Measurements from ENCODE around the gene GREM1.

Gene GREM1

GRCh38 chr15:32766101-32766500 lies 48.3 kb downstream of the GREM1 start:
- no peaks in the 10 kb centered on the region for H3F3A ChIP-seq (ENCODE audit: insufficient read depth, low read length)
- peaks cover 10% of the 10 kb centered on the region for H3K4me1 ChIP-seq (ENCODE audit: low read length)
- H3K79me2 ChIP-seq (ENCODE audit: low read length): no peaks in the 10 kb centered on the region
- H3K9ac ChIP-seq (ENCODE audit: low read length): no peak overlapping the region
- no peaks in the 10 kb centered on the region for H3K27me3 ChIP-seq (replicated peaks; ENCODE audit: insufficient read depth, low read length)
- no peak overlapping the region for H3K4me2 ChIP-seq (ENCODE audit: low read depth, low read length)
- H3K9me3 ChIP-seq (replicated peaks; ENCODE audit: insufficient read depth, low read length): no peaks in the 10 kb centered on the region
- H3K4me3 ChIP-seq (ENCODE audit: low read length): no peak overlapping the region
- no peak for TF ChIP-seq CTCF (IDR thresholded peaks at IDR 0.05; ENCODE audit: low read length)
- TF ChIP-seq EZH2 (optimal IDR thresholded peaks at IDR 0.05; ENCODE audit: low read depth, low read length): no peak
- TF ChIP-seq EZH2phosphoT487 (IDR thresholded peaks at IDR 0.05; ENCODE audit: low read length): no peak
- no peaks in the 10 kb centered on the region for H4K20me1 ChIP-seq (ENCODE audit: insufficient read depth, low read length)
- H2AFZ ChIP-seq (ENCODE audit: low read length): no peak overlapping the region
- H3K9me2 ChIP-seq (replicated peaks; ENCODE audit: insufficient read depth, low read length): no peaks in the 10 kb centered on the region
- H3K36me3 ChIP-seq (replicated peaks; ENCODE audit: insufficient read depth, low read length): no peaks in the 10 kb centered on the region
- H3K27ac ChIP-seq (ENCODE audit: low read length): no peak overlapping the region
- DNase-seq: no peak

- DNase-seq: no peak
- peaks cover 10% of the 10 kb centered on the region for H3K4me1 ChIP-seq (ENCODE audit: low read length)
- H3K9ac ChIP-seq (ENCODE audit: low read length): no peak overlapping the region
- H3K36me3 ChIP-seq (replicated peaks; ENCODE audit: insufficient read depth, low read length): no peaks in the 10 kb centered on the region
- no peaks in the 10 kb centered on the region for H3K9me2 ChIP-seq (replicated peaks; ENCODE audit: insufficient read depth, low read length)
- TF ChIP-seq CTCF (IDR thresholded peaks at IDR 0.05; ENCODE audit: low read length) (no peak), EZH2 (optimal IDR thresholded peaks at IDR 0.05; ENCODE audit: low read depth, low read length) (no peak), EZH2phosphoT487 (IDR thresholded peaks at IDR 0.05; ENCODE audit: low read length) (no peak)
- H3F3A ChIP-seq (ENCODE audit: insufficient read depth, low read length): no peaks in the 10 kb centered on the region
- H4K20me1 ChIP-seq (ENCODE audit: insufficient read depth, low read length): no peaks in the 10 kb centered on the region
- H3K27ac ChIP-seq (ENCODE audit: low read length): no peak overlapping the region
- H3K9me3 ChIP-seq (replicated peaks; ENCODE audit: insufficient read depth, low read length): no peaks in the 10 kb centered on the region
- no peaks in the 10 kb centered on the region for H3K27me3 ChIP-seq (replicated peaks; ENCODE audit: insufficient read depth, low read length)
- no peak overlapping the region for H2AFZ ChIP-seq (ENCODE audit: low read length)
- H3K79me2 ChIP-seq (ENCODE audit: low read length): no peaks in the 10 kb centered on the region
- no peak overlapping the region for H3K4me2 ChIP-seq (ENCODE audit: low read depth, low read length)
- no peak overlapping the region for H3K4me3 ChIP-seq (ENCODE audit: low read length)
These were observed 49.4 kb downstream of the GREM1 start for GRCh38 chr15:32767236-32767635.

GRCh38 chr15:32774022-32774421 lies 56.2 kb downstream of the GREM1 start:
- no peaks in the 10 kb centered on the region for H3K4me1 ChIP-seq (ENCODE audit: low read length)
- no peaks in the 10 kb centered on the region for H3K9me2 ChIP-seq (replicated peaks; ENCODE audit: insufficient read depth, low read length)
- no peaks in the 10 kb centered on the region for H3K9me3 ChIP-seq (replicated peaks; ENCODE audit: insufficient read depth, low read length)
- no peak overlapping the region for H3K4me2 ChIP-seq (ENCODE audit: low read depth, low read length)
- 0 out of 2 replicates have a peak, but pooled peaks cover 3% of the 10 kb centered on the region for H3K36me3 ChIP-seq (replicated peaks; ENCODE audit: insufficient read depth, low read length)
- no peaks in the 10 kb centered on the region for H3K27me3 ChIP-seq (replicated peaks; ENCODE audit: insufficient read depth, low read length)
- TF ChIP-seq EZH2phosphoT487 (IDR thresholded peaks at IDR 0.05; ENCODE audit: low read length) (no peak), CTCF (IDR thresholded peaks at IDR 0.05; ENCODE audit: low read length) (no peak), EZH2 (optimal IDR thresholded peaks at IDR 0.05; ENCODE audit: low read depth, low read length) (no peak)
- H4K20me1 ChIP-seq (ENCODE audit: insufficient read depth, low read length): no peaks in the 10 kb centered on the region
- DNase-seq: no peak
- H3K4me3 ChIP-seq (ENCODE audit: low read length): no peak overlapping the region
- H2AFZ ChIP-seq (ENCODE audit: low read length): no peak overlapping the region
- H3F3A ChIP-seq (ENCODE audit: insufficient read depth, low read length): no peaks in the 10 kb centered on the region
- no peak overlapping the region for H3K9ac ChIP-seq (ENCODE audit: low read length)
- no peak overlapping the region for H3K27ac ChIP-seq (ENCODE audit: low read length)
- no peaks in the 10 kb centered on the region for H3K79me2 ChIP-seq (ENCODE audit: low read length)
